PFSK-1 (cell line): ENCODE results near the gene OGFR.

Source experiments
- FOXP2 ChIP-seq: optimal IDR thresholded peaks from 2 replicates; pipeline ENCODE3; 2011; ENCODE audit warnings: borderline replicate concordance, control low read depth, inconsistent platforms; ENCODE audit not compliant: insufficient read depth; ENCODE audit errors: extremely low read length, extremely low read depth
- POLR2AphosphoS5 ChIP-seq: IDR thresholded peaks from 2 replicates; pipeline ENCODE4 v1.6.1; 2012; ENCODE audit warnings: low read depth, mild to moderate bottlenecking, control low read depth, low read length, moderate library complexity
- SIN3A ChIP-seq: IDR thresholded peaks from 2 replicates; pipeline ENCODE4 v1.6.1; 2012; ENCODE audit warnings: mild to moderate bottlenecking, low read length, moderate library complexity, borderline replicate concordance; ENCODE audit not compliant: insufficient read depth
- TAF1 ChIP-seq: IDR thresholded peaks from 2 replicates; pipeline ENCODE4 v1.6.1; 2012; ENCODE audit warnings: low read length, control low read depth, borderline replicate concordance; ENCODE audit not compliant: insufficient read depth
- TF ChIP-seq, protein P1 (sequence below), 2 experiments: IDR thresholded peaks; 2 replicates each; pipeline versions ENCODE4 v1.6.1 to v1.8.0; 2011 to 2012; ENCODE audit warnings: low read depth in 2 of 2, low read length in 2 of 2, control low read depth in 1 of 2, inconsistent platforms in 1 of 2, mild to moderate bottlenecking in 1 of 2, moderate library complexity in 1 of 2; ENCODE audit not compliant: insufficient read depth in 1 of 2

Gene OGFR

DNA sequence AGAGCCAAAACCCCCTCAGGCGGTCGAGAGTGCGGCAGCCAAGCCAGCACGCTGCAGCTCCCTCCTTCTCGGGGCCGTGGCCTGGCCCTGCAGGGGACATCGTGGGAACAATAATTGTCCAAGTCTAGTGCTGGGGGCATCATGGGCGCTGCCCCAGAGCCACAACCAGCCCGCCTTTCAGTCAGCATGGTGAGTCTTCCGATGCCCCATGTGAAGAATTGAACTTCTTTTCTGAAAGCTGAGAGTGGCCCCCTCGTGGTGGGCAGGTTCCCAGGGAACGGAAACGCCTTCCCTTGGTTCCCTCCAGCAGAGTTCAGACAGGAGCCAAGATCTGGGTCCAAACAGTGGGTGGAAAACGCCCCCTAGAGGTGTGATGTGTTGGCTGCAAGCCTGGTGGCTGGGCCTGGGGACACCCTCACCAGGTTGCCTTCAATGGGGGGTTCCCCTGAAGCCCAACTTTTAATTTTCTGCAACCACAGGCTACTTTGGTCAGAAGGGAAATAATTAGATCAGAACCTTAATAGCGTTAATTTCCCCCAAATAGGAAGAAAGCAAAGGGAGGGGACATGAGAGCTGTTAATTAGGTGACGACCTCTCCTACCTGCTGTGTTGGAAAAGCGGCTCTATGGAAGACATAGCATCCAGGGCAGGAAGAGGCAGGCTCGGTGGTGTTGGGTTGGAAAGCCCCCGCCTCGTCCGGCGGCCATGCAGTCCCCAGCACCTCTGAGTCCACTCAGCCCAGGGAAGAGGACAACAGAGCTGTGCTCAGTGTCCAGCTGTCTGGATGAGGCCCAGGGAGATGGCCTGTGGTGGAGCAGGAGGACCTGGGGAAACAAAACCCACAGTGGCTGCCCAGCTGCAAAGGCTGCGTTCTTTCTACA lies 13.1 kb upstream of the OGFR start:
- TF ChIP-seq SIN3A = no peak
- no peak for TF ChIP-seq TAF1
- TF ChIP-seq, protein P1, sequence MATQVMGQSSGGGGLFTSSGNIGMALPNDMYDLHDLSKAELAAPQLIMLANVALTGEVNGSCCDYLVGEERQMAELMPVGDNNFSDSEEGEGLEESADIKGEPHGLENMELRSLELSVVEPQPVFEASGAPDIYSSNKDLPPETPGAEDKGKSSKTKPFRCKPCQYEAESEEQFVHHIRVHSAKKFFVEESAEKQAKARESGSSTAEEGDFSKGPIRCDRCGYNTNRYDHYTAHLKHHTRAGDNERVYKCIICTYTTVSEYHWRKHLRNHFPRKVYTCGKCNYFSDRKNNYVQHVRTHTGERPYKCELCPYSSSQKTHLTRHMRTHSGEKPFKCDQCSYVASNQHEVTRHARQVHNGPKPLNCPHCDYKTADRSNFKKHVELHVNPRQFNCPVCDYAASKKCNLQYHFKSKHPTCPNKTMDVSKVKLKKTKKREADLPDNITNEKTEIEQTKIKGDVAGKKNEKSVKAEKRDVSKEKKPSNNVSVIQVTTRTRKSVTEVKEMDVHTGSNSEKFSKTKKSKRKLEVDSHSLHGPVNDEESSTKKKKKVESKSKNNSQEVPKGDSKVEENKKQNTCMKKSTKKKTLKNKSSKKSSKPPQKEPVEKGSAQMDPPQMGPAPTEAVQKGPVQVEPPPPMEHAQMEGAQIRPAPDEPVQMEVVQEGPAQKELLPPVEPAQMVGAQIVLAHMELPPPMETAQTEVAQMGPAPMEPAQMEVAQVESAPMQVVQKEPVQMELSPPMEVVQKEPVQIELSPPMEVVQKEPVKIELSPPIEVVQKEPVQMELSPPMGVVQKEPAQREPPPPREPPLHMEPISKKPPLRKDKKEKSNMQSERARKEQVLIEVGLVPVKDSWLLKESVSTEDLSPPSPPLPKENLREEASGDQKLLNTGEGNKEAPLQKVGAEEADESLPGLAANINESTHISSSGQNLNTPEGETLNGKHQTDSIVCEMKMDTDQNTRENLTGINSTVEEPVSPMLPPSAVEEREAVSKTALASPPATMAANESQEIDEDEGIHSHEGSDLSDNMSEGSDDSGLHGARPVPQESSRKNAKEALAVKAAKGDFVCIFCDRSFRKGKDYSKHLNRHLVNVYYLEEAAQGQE (IDR thresholded peaks at IDR 0.05; ENCODE audit: insufficient read depth in 1 of 2, low read depth in 2 of 2, low read length in 2 of 2) = no peak
- no peak for TF ChIP-seq FOXP2
- TF ChIP-seq POLR2AphosphoS5 = no peak

DNA sequence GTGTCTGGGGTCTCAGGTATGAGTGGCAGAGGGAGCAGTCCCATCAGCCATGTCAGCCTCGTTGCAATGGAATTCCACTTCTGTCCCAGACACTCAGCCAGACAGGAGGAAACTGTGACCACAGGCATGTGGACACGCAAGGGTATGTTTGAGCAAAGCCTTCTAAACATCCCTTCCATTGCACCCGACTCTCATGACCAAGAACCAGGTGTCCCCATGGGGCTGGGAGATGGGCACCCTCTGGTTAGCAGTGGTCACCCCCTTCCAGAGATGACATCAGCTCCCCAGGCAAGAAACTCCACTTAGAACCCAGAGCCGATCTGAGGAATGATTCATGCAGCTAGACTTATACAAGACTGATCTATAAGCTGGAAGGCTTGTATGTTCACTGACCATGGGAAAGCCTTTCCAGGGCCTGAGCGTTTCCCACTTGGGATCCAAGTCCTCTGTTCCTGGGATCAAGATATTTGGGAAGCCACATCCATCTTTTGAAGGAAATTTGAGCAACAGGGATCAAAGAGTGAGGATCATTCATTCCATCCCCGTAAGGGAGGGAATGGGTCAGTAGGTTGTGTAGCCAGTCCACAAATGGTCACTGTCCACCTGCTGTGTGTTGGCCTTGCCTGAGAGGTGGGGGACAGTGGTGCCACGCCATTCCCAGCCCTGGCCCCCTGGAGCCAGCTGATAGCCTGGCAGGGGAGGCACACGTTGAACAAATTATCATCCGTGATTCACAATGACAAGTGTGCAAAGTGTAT lies 12.3 kb upstream of the OGFR start:
- TF ChIP-seq, protein P1 (IDR thresholded peaks at IDR 0.05; ENCODE audit: insufficient read depth in 1 of 2, low read depth in 2 of 2, low read length in 2 of 2) = no peak
- TF ChIP-seq POLR2AphosphoS5 (no peak), TAF1 (no peak), FOXP2 (no peak), SIN3A (no peak)

DNA sequence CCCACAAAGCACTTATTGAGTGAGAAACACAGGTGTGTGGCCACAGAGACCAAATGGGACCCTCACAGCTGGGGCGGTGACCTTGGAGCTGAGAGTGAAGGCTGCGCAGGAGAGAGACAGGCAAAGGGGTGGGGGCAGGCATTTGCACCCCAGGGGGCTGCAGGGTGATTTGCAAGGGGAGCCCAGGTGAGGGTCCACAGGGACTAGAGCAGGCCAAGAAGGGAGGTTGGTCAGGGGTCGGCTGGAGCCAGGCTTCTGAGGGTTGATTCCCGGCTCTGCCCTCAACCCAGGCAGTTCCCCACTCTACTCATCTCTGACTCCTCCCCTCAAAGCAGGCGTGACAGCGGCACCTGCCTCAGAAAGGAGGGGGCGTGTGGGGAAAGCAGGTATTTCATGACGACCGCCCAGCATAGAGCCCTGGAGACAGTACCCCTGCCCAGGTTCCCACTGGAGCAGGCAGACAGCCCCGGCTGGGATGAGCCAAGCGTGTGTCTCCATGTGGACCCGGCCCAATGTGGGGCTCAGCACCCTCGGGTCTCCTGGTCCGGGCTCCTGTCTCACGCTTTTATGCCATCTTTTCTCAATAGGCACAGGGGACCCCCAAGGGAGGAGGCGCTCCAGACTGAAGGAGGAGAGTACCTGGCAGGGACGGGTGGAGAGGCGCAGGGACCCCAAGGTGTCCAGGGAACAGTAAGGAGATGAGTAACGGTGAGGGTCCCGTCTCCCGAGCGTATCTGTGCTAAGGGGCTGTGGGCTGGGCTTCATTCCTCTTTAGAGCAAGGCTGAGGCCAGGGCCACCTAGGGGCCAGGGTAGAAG lies 11.5 kb upstream of the OGFR start:
- TF ChIP-seq TAF1 (no peak), SIN3A (no peak), FOXP2 (no peak), POLR2AphosphoS5 (no peak)
- TF ChIP-seq, protein P1 (IDR thresholded peaks at IDR 0.05; ENCODE audit: insufficient read depth in 1 of 2, low read depth in 2 of 2, low read length in 2 of 2) = no peak

DNA sequence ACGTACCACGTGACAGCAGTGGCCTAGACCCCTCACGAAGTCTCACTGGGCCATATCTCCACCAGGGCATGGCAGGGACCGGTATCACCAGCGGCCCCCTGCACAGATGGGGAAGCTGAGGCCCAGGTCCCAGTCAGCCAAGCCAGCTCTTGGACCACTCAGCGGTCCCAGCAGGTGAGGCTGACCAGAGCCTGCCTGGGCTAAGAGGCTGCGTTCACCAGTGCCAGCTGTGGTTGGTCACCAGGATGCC lies 11.0 kb upstream of the OGFR start:
- TF ChIP-seq POLR2AphosphoS5 (no peak), TAF1 (no peak), FOXP2 (no peak), SIN3A (no peak)
- TF ChIP-seq, protein P1 (IDR thresholded peaks at IDR 0.05; ENCODE audit: insufficient read depth in 1 of 2, low read depth in 2 of 2, low read length in 2 of 2) = no peak
